HG02610 (cell line): Measurements from ENCODE around the gene CHCHD6.

Experiments
- ATAC-seq: cut with Tn5 transposase; IDR thresholded peaks from one replicate; pipeline ENCODE4 v1.9.1; 2021; ENCODE audit warnings: mild to moderate bottlenecking, moderate library complexity; ENCODE audit not compliant: unreplicated experiment

Gene CHCHD6

GRCh38 chr3:126668450-126669401 lies 35.3 kb upstream of the CHCHD6 start:
- ATAC-seq, result no peak

DNA sequence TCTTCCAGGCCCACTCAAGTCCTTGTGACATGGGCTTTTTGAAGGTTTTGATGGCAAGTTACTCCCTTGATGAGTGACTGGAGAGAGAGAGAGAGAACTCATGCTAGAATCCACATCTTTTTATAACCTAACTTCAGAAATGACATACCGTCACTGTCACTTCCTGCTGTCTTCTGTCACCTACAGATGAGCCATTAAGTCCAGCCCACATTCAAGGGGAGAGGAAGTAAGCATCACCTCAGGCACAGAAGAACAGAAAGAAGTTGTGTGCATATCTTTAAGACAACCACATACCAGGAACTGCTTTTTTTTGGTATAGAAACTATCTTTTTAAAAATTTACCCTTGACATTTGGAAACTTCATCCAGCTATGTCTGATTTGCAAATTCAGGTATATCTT lies 32.5 kb upstream of the CHCHD6 start:
- no peak for ATAC-seq

DNA sequence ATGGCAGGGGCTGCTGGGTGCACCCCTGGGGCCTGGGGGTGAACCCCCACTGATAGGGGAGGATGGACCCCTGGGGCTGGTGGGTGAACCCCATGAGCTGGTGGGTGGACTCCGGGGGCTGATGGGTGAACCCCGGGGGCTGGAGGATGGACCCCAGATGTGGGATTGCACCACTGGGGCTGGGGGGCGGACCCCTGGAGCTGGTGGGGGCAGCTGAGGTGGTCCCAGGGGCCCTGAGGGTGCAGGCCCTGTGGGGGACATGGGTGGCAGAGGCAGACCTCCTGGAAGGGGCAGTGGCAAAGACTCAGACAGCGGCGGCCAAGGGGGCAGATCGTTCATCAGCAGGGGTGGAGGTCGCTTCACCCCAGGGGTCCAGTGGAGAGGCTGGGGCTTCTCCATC lies 31.7 kb upstream of the CHCHD6 start:
- ATAC-seq, result no peak

- ATAC-seq, result no peak
Observed at GRCh38 chr3:126672741-126673140, 31.3 kb upstream of the CHCHD6 start.

DNA sequence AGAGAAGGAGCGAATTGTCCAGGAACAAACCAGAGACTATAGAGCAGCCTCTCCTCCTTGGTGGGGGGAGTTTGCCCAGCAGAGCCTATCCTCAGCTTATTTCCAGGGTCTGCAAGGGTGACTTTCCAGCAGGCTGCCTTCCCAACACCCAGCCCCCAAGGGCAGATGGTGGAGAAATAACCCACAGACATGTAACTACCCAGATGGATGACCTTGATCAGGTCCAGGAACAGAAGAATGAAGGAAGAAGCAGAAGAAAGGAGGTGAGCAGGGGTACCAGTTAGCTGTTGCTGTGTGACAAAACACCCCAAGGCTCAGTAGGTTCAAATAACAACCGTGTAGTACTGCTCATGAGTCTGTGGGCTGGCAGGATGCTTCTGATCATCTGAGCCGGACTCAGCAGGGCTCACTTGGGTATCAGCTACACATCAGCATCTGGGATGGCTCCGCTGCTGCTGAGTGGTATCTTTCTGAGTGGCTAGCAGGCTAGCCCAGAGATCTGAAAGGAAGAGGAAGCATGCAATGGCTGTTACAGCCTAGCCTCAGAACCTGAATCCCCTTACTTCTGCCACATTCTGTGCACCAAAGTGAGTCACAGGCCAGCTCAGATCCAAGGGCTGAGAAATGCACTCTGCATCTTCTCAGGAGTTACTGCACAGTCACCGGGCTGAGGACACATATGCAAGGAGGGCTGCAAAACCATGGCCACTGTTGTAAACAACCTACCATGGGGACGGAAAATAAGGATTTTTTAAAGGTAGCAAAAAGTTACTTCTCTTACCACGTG lies 26.9 kb upstream of the CHCHD6 start:
- ATAC-seq, result no peak

GRCh38 chr3:126677862-126678503 lies 26.1 kb upstream of the CHCHD6 start:
- no peak for ATAC-seq

DNA sequence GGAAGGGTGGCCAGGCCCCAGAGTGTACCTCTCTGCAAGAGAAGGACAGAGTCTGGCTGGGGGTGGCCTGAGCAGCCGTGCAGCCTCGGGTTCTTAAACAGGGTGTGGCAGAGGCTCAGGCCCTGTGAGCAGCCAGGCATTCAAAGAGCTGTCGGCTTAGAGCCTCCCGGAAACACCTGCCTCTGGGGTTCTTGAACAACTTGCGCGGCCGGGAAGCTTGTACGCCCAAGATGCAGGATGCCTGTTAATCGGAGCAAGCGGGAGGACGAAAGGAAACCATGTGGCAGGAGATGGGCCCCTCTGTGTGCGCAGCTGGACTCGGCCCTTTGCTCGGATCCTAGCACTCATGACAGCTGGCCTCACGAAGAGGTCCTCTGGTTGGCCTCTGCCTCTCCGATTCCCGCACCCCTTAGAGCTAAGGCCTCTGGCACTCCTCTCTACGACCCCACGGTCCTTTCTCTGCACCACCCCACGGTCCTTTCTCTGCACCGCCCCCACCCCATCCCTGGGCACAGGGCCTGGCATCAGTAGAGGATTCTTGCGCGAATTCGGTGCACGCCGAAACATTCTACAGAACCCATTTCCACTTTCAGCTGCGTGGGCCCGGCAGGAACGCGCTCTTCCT lies 25.2 kb upstream of the CHCHD6 start:
- no peak for ATAC-seq

- ATAC-seq, result no peak
Observed at GRCh38 chr3:126679318-126679751, 24.7 kb upstream of the CHCHD6 start.

DNA sequence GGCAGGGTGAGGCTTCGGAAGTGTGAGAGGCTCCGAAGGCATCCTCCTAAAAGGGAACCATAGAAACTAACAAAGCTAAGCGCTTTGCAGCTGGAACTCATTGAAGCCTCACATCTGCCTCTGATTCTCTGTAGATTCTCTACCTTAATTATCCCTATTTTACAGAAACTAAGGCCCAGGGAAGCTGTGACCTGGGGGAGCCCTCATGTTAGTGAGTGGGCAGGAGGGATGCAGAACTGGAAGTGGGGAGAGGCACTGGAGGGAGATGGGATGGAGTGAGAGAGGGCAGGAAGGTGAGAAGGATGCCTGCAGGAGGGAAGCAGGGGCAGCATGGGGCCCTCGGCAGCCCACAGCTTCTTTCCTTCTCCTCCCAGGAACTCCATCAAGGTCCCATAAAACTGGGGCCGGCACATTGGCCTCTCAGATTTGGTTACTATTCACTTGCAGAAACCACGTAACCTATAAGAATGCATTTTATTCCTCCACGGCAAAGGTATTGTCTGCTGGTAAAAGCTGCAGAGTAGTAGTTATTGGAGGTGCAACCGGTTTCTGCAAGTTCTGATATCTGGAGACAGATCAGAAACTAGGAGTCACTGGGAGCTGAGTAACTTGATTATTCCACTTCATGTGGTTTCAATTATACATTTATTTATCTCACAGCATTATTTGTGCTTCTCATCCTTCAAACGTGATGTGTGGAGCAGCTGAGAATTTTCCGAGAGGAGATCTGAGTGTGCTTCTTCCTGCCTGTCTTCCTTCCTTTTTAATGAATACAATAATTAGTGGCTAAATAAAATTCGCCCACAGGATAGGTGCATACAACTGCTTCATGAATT lies 24.0 kb upstream of the CHCHD6 start:
- no peak for ATAC-seq

GRCh38 chr3:126680667-126681055 lies 23.4 kb upstream of the CHCHD6 start:
- ATAC-seq, result no peak

GRCh38 chr3:126682009-126682408 lies 22.0 kb upstream of the CHCHD6 start:
- ATAC-seq, result no peak

- no peak for ATAC-seq
Observed at GRCh38 chr3:126683069-126683468, 21.0 kb upstream of the CHCHD6 start.

- no peak for ATAC-seq
Observed at GRCh38 chr3:126684218-126684751, 19.8 kb upstream of the CHCHD6 start.

GRCh38 chr3:126685021-126685420 lies 19.0 kb upstream of the CHCHD6 start:
- ATAC-seq, result no peak

- ATAC-seq, result no peak
Observed at GRCh38 chr3:126685493-126685892, 18.5 kb upstream of the CHCHD6 start.

DNA sequence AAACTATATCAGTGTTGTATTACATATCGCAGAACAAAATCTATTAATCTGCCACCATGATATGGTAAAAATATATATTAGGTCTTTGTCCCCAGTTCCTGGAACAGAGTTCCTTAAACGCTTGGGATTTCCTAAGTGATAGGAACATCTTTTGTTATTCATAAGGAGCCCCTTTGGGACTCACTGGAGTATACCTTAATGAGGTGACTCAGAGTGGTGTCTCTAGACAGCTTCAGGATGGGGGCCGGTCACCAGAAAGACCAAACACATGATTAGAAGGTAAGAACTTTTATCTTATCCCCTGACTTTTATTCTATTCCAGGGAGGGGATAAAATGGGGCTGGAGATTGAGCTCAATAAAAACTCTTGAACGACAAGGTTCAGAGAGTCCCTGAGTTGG lies 12.3 kb upstream of the CHCHD6 start:
- ATAC-seq, result no peak

- no peak for ATAC-seq
Observed at GRCh38 chr3:126692858-126693257, 11.2 kb upstream of the CHCHD6 start.

- ATAC-seq, result no peak
Observed at GRCh38 chr3:126693921-126694320, 10.1 kb upstream of the CHCHD6 start.

GRCh38 chr3:126696701-126697267 lies 7.3 kb upstream of the CHCHD6 start:
- ATAC-seq, result no peak
